H1 (cell line): ENCODE data around the gene NCAPD2. TPM values are rescaled to one million over a fixed set of nuclear protein-coding genes. Genes with fewer than 3 reads are reported as not detected.

Experiments used
- CTCF ChIA-PET: fragments of 300-600 bp; sonication (Branson Sonifier 250); formaldehyde crosslinking; loops from one replicate; lab custom pipeline; 2021; ENCODE audit not compliant: partially characterized antibody; lab: Charles Lee
- POLR2A ChIA-PET: fragments of 300-600 bp; sonication (Branson Sonifier 250); formaldehyde crosslinking; loops from one replicate; lab custom pipeline; 2021; ENCODE audit warnings: inconsistent platforms; ENCODE audit not compliant: partially characterized antibody; lab: Charles Lee
- DNase-seq, 2 experiments: peaks; one replicate each; pipeline versions ENCODE4 v3.0.0 to v3.0.0-alpha.2; 2010 to 2022; ENCODE audit warnings: low spot score in 2 of 2, low read depth in 1 of 2, mixed read lengths in 1 of 2
- FAIRE-seq: peaks from 2 replicates; lab custom pipeline; 2011; peaks lifted over from hg19 to GRCh38; lab: Jason Lieb, UNC
- H2AFZ ChIP-seq: 2 replicates; pipeline ENCODE4 v1.8.1; 2012; ENCODE audit warnings: low read length, inconsistent platforms
- H2AK5ac ChIP-seq: 2 replicates; pipeline ENCODE4 v1.6.1; 2013; ENCODE audit warnings: low read depth, low read length
- H2BK120ac ChIP-seq: replicated peaks from 2 replicates; pipeline ENCODE3; 2013; ENCODE audit warnings: low read depth, low read length, inconsistent platforms
- H2BK12ac ChIP-seq: 2 replicates; pipeline ENCODE4 v1.6.1; 2013; ENCODE audit warnings: low read depth, low read length
- H2BK15ac ChIP-seq: 2 replicates; pipeline ENCODE4 v1.6.1; 2013; ENCODE audit warnings: low read length
- H2BK20ac ChIP-seq: 2 replicates; pipeline ENCODE4 v1.6.1; 2013; ENCODE audit warnings: low read length
- H2BK5ac ChIP-seq: 2 replicates; pipeline ENCODE4 v1.6.1; 2013; ENCODE audit warnings: low read depth, low read length
- H3K14ac ChIP-seq: 2 replicates; pipeline ENCODE4 v1.6.1; 2013; ENCODE audit warnings: inconsistent platforms; ENCODE audit not compliant: insufficient read length
- H3K18ac ChIP-seq: 2 replicates; pipeline ENCODE4 v1.6.1; 2013; ENCODE audit warnings: low read length; ENCODE audit errors: extremely low read depth
- H3K23ac ChIP-seq: 2 replicates; pipeline ENCODE4 v1.6.1; 2013; ENCODE audit warnings: inconsistent platforms; ENCODE audit not compliant: insufficient read length
- H3K23me2 ChIP-seq: 2 replicates; pipeline ENCODE4 v1.6.1; 2013; ENCODE audit warnings: low read depth, low read length
- H3K27ac ChIP-seq: 2 replicates; pipeline ENCODE4 v1.6.1; 2011; ENCODE audit warnings: low read depth, low read length, inconsistent platforms
- H3K27me3 ChIP-seq, 4 experiments: replicated peaks in 1 of 4; 1 replicate in 1 of 4; 2 replicates in 3 of 4; pipeline versions ENCODE4 v1.6.1 to v1.8.1; 2011 to 2013; ENCODE audit warnings: low read length in 3 of 4, mild to moderate bottlenecking in 3 of 4, inconsistent platforms in 2 of 4, mixed read lengths in 2 of 4, moderate library complexity in 1 of 4; ENCODE audit not compliant: control insufficient read depth in 3 of 4, insufficient read depth in 3 of 4; ENCODE audit errors: extremely low read depth in 1 of 4
- H3K36me3 ChIP-seq, 4 experiments: 2 replicates each; pipeline versions ENCODE4 v1.6.1 to v1.8.1; 2011 to 2013; ENCODE audit warnings: mild to moderate bottlenecking in 4 of 4, low read length in 3 of 4, moderate library complexity in 2 of 4, control low read depth in 1 of 4, inconsistent platforms in 1 of 4; ENCODE audit not compliant: insufficient read depth in 4 of 4, control insufficient read depth in 2 of 4
- H3K4ac ChIP-seq: replicated peaks from 2 replicates; pipeline ENCODE3; 2013; ENCODE audit warnings: low read length, low read depth, mixed read lengths, inconsistent platforms; ENCODE audit not compliant: insufficient read length
- H3K4me1 ChIP-seq, 4 experiments: replicated peaks in 1 of 4; 1 replicate in 1 of 4; 2 replicates in 3 of 4; pipeline versions ENCODE4 v1.6.1 to v1.8.1; 2011 to 2013; ENCODE audit warnings: low read length in 3 of 4, inconsistent platforms in 2 of 4, mixed read lengths in 1 of 4; ENCODE audit not compliant: insufficient read depth in 4 of 4, control insufficient read depth in 3 of 4
- H3K4me2 ChIP-seq, 2 experiments: 2 replicates each; pipeline versions ENCODE4 v1.6.1 to v1.8.1; 2011 to 2013; ENCODE audit warnings: low read depth in 2 of 2, low read length in 2 of 2, control low read depth in 1 of 2, inconsistent platforms in 1 of 2, mild to moderate bottlenecking in 1 of 2; ENCODE audit not compliant: insufficient read depth in 1 of 2
- H3K4me3 ChIP-seq, 4 experiments: fragments of 200-600, 300-600 bp in 1 of 4; sonication (generic), shearing (Covaris generic), sonication (Bioruptor Twin) in 1 of 4; 2 replicates each; pipeline versions ENCODE4 v1.5.1 to v1.8.1; 2011 to 2016; ENCODE audit warnings: low read length in 4 of 4, low read depth in 3 of 4, control low read depth in 2 of 4, inconsistent platforms in 2 of 4, mild to moderate bottlenecking in 2 of 4, mixed read lengths in 1 of 4, moderate library complexity in 1 of 4; ENCODE audit not compliant: insufficient read depth in 2 of 4; ENCODE audit errors: extremely low read depth in 1 of 4
- H3K56ac ChIP-seq: replicated peaks from 2 replicates; pipeline ENCODE3; 2013; ENCODE audit warnings: low read depth, mild to moderate bottlenecking, mixed read lengths, low read length, inconsistent platforms; ENCODE audit not compliant: insufficient read length
- H3K79me1 ChIP-seq: 2 replicates; pipeline ENCODE4 v1.6.1; 2013; ENCODE audit warnings: low read depth, low read length, control low read depth
- H3K79me2 ChIP-seq, 2 experiments: 2 replicates each; pipeline versions ENCODE4 v1.6.1 to v1.8.1; 2012 to 2013; ENCODE audit warnings: low read length in 2 of 2, mild to moderate bottlenecking in 2 of 2, inconsistent platforms in 1 of 2; ENCODE audit not compliant: insufficient read depth in 2 of 2, control insufficient read depth in 1 of 2
- H3K9ac ChIP-seq, 4 experiments: replicated peaks in 1 of 4; 1 replicate in 1 of 4; 2 replicates in 3 of 4; pipeline versions ENCODE4 v1.6.1 to v1.8.1; 2011 to 2013; ENCODE audit warnings: low read depth in 3 of 4, low read length in 3 of 4, control low read depth in 2 of 4, mild to moderate bottlenecking in 2 of 4, moderate library complexity in 2 of 4, inconsistent platforms in 1 of 4; ENCODE audit errors: extremely low read depth in 1 of 4
- H3K9me3 ChIP-seq, 2 experiments: 2 replicates each; pipeline versions ENCODE4 v1.6.1 to v1.8.1; 2012 to 2013; ENCODE audit warnings: mild to moderate bottlenecking in 2 of 2, moderate library complexity in 2 of 2, control low read depth in 1 of 2, inconsistent platforms in 1 of 2, low read depth in 1 of 2, low read length in 1 of 2, mixed read lengths in 1 of 2; ENCODE audit not compliant: insufficient read depth in 2 of 2
- H4K20me1 ChIP-seq, 2 experiments: replicated peaks in 1 of 2; 2 replicates each; pipeline versions ENCODE3 to v1.8.1; 2011 to 2013; ENCODE audit warnings: inconsistent platforms in 2 of 2, low read length in 2 of 2, mild to moderate bottlenecking in 1 of 2; ENCODE audit not compliant: insufficient read depth in 2 of 2, control insufficient read depth in 1 of 2
- H4K5ac ChIP-seq: 2 replicates; pipeline ENCODE4 v1.6.1; 2013; ENCODE audit warnings: low read length, low read depth, mixed read lengths, inconsistent platforms; ENCODE audit not compliant: insufficient read length
- H4K8ac ChIP-seq: 2 replicates; pipeline ENCODE4 v1.8.0; 2013; ENCODE audit warnings: mild to moderate bottlenecking, moderate library complexity, low read length, inconsistent platforms; ENCODE audit not compliant: insufficient read depth; ENCODE audit errors: extremely low read depth
- H4K91ac ChIP-seq: replicated peaks from 2 replicates; pipeline ENCODE3; 2013; ENCODE audit warnings: low read length, mixed read lengths, inconsistent platforms; ENCODE audit not compliant: insufficient read length
- CBX5 ChIP-seq: fragments of 300-800, 300-1000 bp; sonication (generic); IDR thresholded peaks from 2 replicates; pipeline ENCODE4 v1.7.1; 2016; ENCODE audit warnings: antibody characterized with exemption, low read length, low read depth
- CHD2 ChIP-seq: IDR thresholded peaks from 2 replicates; pipeline ENCODE4 v1.6.1; 2012; ENCODE audit warnings: low read length, improper control_type of control experiment
- KDM5A ChIP-seq: fragments of 200-600 bp; IDR thresholded peaks from 2 replicates; pipeline ENCODE4 v1.7.1; 2012; ENCODE audit warnings: mild to moderate bottlenecking, low read length, inconsistent platforms, mixed read lengths
- SAP30 ChIP-seq: fragments of 300-600 bp; sonication (generic); IDR thresholded peaks from 2 replicates; pipeline ENCODE4 v1.7.1; 2012; ENCODE audit warnings: low read length, moderate library complexity, mild to moderate bottlenecking, inconsistent platforms; ENCODE audit not compliant: insufficient read depth, insufficient replicate concordance
- SIN3A ChIP-seq, 2 experiments: IDR thresholded peaks in 1 of 2; conservative IDR thresholded peaks in 1 of 2; 2 replicates each; pipeline ENCODE4 v1.6.1; 2011 to 2012; ENCODE audit warnings: low read length in 2 of 2, improper control_type of control experiment in 1 of 2, low read depth in 1 of 2, mild to moderate bottlenecking in 1 of 2
- SIRT6 ChIP-seq: IDR thresholded peaks from one replicate; pipeline ENCODE4 v1.7.1; 2012; ENCODE audit warnings: low read length, inconsistent platforms
- polyA plus RNA-seq, 7 experiments: library from polyadenylated mRNA; depleted of rRNA in 3 of 7; stranded (reverse) in 5 of 7; unstranded in 2 of 7; fragments of >200 nt in 5 of 7; fragments of 200-250 nt in 2 of 7; gene quantifications; 1 replicate in 5 of 7; 2 replicates in 1 of 7; 4 replicates in 1 of 7; pipeline versions ENCODE4 v1.2.1 to v1.2.3, GENCODE V29; 2011 to 2013; ENCODE audit warnings: missing spikeins in 2 of 7, mixed read lengths in 2 of 7
- total RNA-seq: library from RNA; stranded (reverse); fragmentation: NEBNext Ultra II Directional; extraction: Animal tissue kit (Norgen Biotek cat#: 25700); gene quantifications from 2 replicates; pipeline ENCODE4 v1.2.1, GENCODE V29; 2021
- TF ChIP-seq, protein P1 (sequence below): IDR thresholded peaks from 2 replicates; pipeline ENCODE4 v1.6.1; 2012; ENCODE audit warnings: inconsistent platforms
- TF ChIP-seq, protein P2 (sequence below): IDR thresholded peaks from 2 replicates; pipeline ENCODE4 v1.6.1; 2011; ENCODE audit warnings: low read depth, mild to moderate bottlenecking, low read length; ENCODE audit not compliant: insufficient read depth

NCAPD2 gene
- total and polyA plus RNA-seq, 2 of the 8 experiments (the other 6 are each of a cell fraction or from before 2014, with no cell fraction given) = 55.8 to 132 TPM

DNA sequence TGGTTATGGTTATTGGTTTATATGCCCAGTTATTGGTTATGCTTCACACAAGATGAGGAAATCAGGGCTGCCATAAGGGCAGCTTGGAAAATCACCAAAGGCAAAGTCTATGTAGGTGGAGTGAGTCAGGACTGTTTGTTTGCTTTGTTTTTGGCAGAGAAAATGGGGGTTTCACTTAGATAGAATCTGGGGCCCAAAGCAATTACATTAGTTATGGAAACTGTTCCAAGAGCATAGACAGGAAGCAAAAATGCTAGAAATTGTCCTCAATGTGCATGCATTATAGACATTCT is 25.7 kb upstream of the NCAPD2 start:
- Histone ChIP-seq H3K23me2 (peaks cover 12% of the 10 kb centered on the region), H4K20me1 (peaks cover 0 to 10% of the 10 kb centered on the region in 2 experiments), H3K27me3 (no peaks in the 10 kb centered on the region; a peak in 1 of 7 replicates), H3K4me3 (no peak overlapping the region), H2AK5ac (no peak overlapping the region), H3K4me1 (peaks cover 3 to 7% (median 3%) of the 10 kb centered on the region in 4 experiments; a peak in 3 of 7 replicates), H2BK5ac (no peak overlapping the region), H2BK15ac (no peak overlapping the region), H3K9me3 (no peaks in the 10 kb centered on the region), H4K91ac (no peak overlapping the region), H2BK12ac (no peak overlapping the region), H2BK120ac (no peak overlapping the region), H3K23ac (no peak overlapping the region), H3K79me2 (peaks cover 0 to 15% of the 10 kb centered on the region in 2 experiments; a peak in 2 of 4 replicates), H3K9ac (no peak overlapping the region), H3K36me3 (peaks cover 5 to 24% (median 12%) of the 10 kb centered on the region in 4 experiments; a peak in 6 of 8 replicates), H3K4ac (no peak overlapping the region), H3K56ac (no peak overlapping the region), H3K79me1 (peaks cover 4% of the 10 kb centered on the region), H3K27ac (no peak overlapping the region), H3K4me2 (no peak overlapping the region), H3K18ac (no peak overlapping the region), H4K8ac (no peak overlapping the region), H2BK20ac (no peak overlapping the region), H3K14ac (no peak overlapping the region), H2AFZ (no peak overlapping the region), H4K5ac (no peak overlapping the region)
- ChIA-PET CTCF (interaction anchor here (0.9 to 1.5 kb wide), 4 partner anchors 43 to 184 kb away, joined by 3 to 8 read pairs (median 4); no protein-coding TSS in a partner anchor), POLR2A (interaction anchor here (2.4 to 6.1 kb wide), 5 partner anchors 10 to 141 kb away, joined by 8 to 84 read pairs (median 41); partner anchors contain the start of genes GAPDH and TAPBPL)
- FAIRE-seq (no peak), DNase-seq (no peak)
- TF ChIP-seq CHD2 (no peak), SIRT6 (no peak), SAP30 (no peak), CBX5 (no peak), KDM5A (no peak), SIN3A (conservative IDR thresholded peaks at IDR 0.05 in 1 of 2, IDR thresholded peaks at IDR 0.05 in 1 of 2; ENCODE audit: low read depth in 1 of 2, low read length in 2 of 2) (no peak)
- TF ChIP-seq, protein P1, sequence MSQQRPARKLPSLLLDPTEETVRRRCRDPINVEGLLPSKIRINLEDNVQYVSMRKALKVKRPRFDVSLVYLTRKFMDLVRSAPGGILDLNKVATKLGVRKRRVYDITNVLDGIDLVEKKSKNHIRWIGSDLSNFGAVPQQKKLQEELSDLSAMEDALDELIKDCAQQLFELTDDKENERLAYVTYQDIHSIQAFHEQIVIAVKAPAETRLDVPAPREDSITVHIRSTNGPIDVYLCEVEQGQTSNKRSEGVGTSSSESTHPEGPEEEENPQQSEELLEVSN = no peak
- TF ChIP-seq, protein P2, sequence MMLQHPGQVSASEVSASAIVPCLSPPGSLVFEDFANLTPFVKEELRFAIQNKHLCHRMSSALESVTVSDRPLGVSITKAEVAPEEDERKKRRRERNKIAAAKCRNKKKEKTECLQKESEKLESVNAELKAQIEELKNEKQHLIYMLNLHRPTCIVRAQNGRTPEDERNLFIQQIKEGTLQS = no peak
